Right cardiac atrium (tissue), 5 donors: ENCODE results near the gene LAIR2. TPM values are rescaled to one million over a fixed set of nuclear protein-coding genes. Genes with fewer than 3 reads are reported as not detected.
A peak's percentile ranks its signal among the peaks of the same experiment; 100 is the strongest.

Experiments used
- ATAC-seq, 2 donors: fragments of 200-7000 bp; cut with Tn5 transposase; one replicate each; pipeline versions ENCODE4 v1.8.0 to v1.9.1; 2020; ENCODE audit warnings: moderate library complexity in 2 of 2, mild to moderate bottlenecking in 1 of 2
- DNase-seq, 3 donors: peaks; one replicate each; pipeline ENCODE4 v3.0.0-alpha.2; 2020
- H3K27ac ChIP-seq: one replicate; pipeline ENCODE4 v1.5.1; 2013; ENCODE audit warnings: mild to moderate bottlenecking, low read length, control low read depth, moderate library complexity
- H3K27me3 ChIP-seq: one replicate; pipeline ENCODE4 v1.6.1; 2013; ENCODE audit not compliant: control insufficient read depth, insufficient read depth
- H3K4me1 ChIP-seq: one replicate; pipeline ENCODE4 v1.6.1; 2013; ENCODE audit warnings: low read length; ENCODE audit not compliant: control insufficient read depth, insufficient read depth
- H3K4me3 ChIP-seq: one replicate; pipeline ENCODE4 v1.5.1; 2013; ENCODE audit warnings: low read length, control low read depth
- H3K9me3 ChIP-seq: one replicate; pipeline ENCODE4 v1.6.1; 2013; ENCODE audit warnings: low read length; ENCODE audit not compliant: control insufficient read depth
- WGBS: extraction: QIAGEN DNeasy Blood & Tissue Kit; methylation state at CpG from one replicate; pipeline ENCODE4 v1.1.7; 2013; 5-methylcytosine and 5-hydroxymethylcytosine counted together
- intact Hi-C, 4 donors: fragments of 100-400 bp; cut with DNase I; formaldehyde crosslinking; loops; one replicate each; pipeline versions ENCODE4 v1.11.0 to v1.14.0; 2022 to 2023
- polyA plus RNA-seq: library from polyadenylated mRNA; stranded (reverse); fragments of 200-250 nt; gene quantifications from one replicate; pipeline ENCODE4 v1.2.3, GENCODE V29; 2013
- total RNA-seq, 4 donors: library from RNA; stranded (reverse); fragmentation: NEBNext Ultra II Directional; extraction: Animal tissue kit (Norgen Biotek cat#: 25700); gene quantifications; one replicate each; pipeline ENCODE4 v1.2.1, GENCODE V29; 2021
- donor health status: healthy with polysubstance abuse.
- donor health status: DM: no; HTN: yes; CAD: no.
- donor health status: DM: no; HTN: no; CAD: no.
- donor health status: DM: no; HTN: yes; CAD: no; lungs with severe emphysema.
- donor health status: DM: yes; HTN: yes; CAD: no.

Gene LAIR2
- total and polyA plus RNA-seq, 5 donors: not detected

- H3K4me1 ChIP-seq: peaks cover 6% of the 10 kb centered on the region
- intact Hi-C loops: no loop called here
Measured at GRCh38 chr19:54460230-54461005, 42.2 kb upstream of the LAIR2 start.

DNA sequence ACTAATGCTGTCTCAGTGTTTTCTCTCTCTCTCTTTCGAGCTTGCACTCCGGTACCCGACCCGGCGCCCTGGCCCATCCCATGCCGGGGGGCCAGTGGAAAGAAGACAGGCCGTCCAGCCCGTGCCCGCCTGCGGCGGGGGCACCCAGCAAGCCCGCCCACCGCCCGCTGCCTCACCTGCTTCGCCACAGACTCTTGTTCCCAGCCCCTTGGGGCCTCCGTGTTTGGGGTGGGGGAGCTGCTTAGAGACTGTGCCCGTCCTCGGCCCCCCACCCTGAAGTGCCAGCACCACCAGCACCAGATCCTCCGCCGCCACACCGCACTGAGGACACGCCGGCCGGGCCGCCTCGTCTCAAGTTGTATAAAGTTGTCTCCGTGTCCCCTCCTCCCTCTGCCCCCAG is 41.4 kb upstream of the LAIR2 start:
- WGBS: 71% methylated on average over 27 of the region's 27 CpGs
- no peak for ATAC-seq
- Histone ChIP-seq H3K27me3 (no peaks in the 10 kb centered on the region), H3K9me3 (no peaks in the 10 kb centered on the region), H3K4me1 (peaks cover 6% of the 10 kb centered on the region), H3K4me3 (no peak overlapping the region), H3K27ac (no peak overlapping the region)
- DNase-seq: peak; percentile 34 to 72 (median 65)
- intact Hi-C loops: no loop called here

More at GRCh38 chr19:54460230-54461005, 42.2 kb upstream of the LAIR2 start:
- DNase-seq: peak; percentile 23 to 69 (median 62)
- no peak overlapping the region for H3K27ac ChIP-seq
- H3K9me3 ChIP-seq: no peaks in the 10 kb centered on the region
- H3K27me3 ChIP-seq: no peaks in the 10 kb centered on the region
- WGBS: 82% methylated on average over 39 of the region's 39 CpGs
- H3K4me3 ChIP-seq: no peak overlapping the region
- ATAC-seq: no peak

DNA sequence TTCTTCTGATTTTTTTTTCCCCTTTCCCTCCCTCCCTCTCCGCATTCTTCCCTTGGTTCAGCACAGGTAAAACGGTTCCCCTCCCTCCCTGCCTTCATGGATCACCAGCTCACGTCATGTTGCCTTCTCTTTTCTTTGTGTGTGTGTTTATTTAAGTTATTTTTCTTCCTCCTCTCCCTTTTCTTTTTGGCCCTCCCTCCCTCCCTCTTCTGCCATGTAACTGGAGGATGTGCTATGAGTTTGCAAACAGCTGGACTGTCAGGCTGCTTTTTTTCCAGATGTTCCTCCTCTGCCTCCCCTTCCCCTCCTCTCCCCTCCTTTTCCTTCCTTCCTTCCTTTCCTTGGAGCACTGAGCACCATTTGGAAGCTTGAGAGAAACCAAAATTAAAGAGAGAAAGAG is 41.0 kb upstream of the LAIR2 start:
- Histone ChIP-seq H3K27me3 (no peaks in the 10 kb centered on the region), H3K9me3 (no peaks in the 10 kb centered on the region), H3K4me1 (peaks cover 6% of the 10 kb centered on the region), H3K27ac (no peak overlapping the region), H3K4me3 (no peak overlapping the region)
- DNase-seq (no peak), ATAC-seq (no peak)
- 51% methylated on average over 3 of the region's 3 CpGs for WGBS
- intact Hi-C loops: no loop called here

DNA sequence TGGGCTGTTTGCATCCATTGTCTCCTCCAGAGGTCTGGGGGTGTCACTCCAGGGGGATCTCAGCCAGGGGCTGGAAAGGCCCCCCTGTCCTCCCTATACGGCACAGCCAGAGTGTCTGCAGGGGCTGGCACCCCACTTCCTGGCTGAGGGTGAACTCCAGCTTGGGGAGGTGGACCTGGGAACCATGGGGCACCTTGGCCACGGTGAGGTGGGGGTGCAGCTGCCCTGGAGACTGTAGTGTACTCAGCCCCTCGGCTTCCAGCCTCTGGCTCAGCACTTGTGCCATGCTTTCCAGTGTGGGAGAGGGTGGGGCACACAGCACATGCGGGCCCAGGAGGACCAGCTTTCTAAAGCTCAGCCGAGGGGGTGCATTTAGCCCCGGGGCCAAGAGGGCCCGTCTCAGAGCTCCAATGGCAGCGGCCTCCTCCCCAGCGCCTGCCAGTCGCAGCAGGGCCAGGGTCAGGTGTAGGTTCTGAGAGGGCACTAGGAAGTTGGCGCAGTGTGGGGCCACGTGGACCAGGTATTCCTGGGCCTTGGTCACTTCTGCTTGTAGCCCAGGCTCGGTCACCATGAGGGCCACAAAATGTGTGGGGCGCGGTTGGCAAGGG is 40.5 kb upstream of the LAIR2 start:
- intact Hi-C loops: no loop called here
- Histone ChIP-seq H3K27ac (peak overlapping the region; percentile 95), H3K27me3 (no peaks in the 10 kb centered on the region), H3K9me3 (no peaks in the 10 kb centered on the region), H3K4me1 (peaks cover 6% of the 10 kb centered on the region), H3K4me3 (no peak overlapping the region)
- 57% methylated on average over 15 of the region's 15 CpGs for WGBS
- DNase-seq: peak; percentile 52 to 75 (median 65)
- no peak for ATAC-seq

DNA sequence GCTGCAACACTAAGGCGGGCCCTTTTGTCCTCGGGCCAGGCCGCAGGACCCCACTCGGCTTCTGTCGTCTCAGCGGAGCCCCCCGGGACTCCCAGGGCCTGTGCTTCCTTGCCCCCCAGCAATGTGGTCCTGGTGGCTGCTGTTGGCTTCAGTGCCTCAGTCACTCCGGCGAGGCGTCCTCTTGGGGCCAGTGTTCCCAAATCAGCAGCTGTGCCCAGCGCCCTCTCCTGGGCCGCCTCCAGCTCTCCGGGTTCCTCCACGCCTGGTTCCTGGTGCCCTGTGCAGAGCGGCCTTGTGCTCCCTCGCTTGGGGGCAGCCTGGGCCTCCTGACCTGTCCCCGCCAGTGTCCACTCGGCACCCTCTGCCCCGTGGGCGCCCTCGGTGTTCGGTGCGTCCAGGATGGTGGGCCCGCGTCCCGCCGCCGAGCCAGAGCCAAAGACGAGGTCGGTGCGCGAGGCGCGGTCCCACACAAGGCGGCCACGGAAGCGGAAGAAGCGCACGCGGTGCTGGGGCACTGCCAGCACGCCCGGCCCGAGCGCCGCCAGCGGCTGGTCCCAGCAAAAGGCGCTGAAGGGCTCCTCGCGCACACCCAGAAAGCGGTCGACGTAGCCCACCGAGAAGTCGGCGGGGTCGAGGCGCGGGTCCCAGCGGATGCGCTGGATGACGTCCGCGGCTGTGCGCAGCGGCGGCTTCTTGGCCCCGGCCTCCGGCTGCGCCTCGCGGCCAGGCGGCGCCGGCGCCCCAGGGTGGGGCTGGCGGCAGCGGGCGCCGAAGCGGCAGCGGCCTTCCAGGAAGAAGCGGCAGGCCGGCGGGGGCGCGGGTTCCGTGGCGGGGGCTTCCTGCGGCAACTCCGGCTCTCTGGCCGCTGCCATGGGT is 39.7 kb upstream of the LAIR2 start:
- Histone ChIP-seq H3K4me1 (peaks cover 6% of the 10 kb centered on the region), H3K4me3 (peak overlapping the region; percentile 46), H3K27me3 (no peaks in the 10 kb centered on the region), H3K27ac (peak overlapping the region; percentile 95), H3K9me3 (no peaks in the 10 kb centered on the region)
- DNase-seq (peak; percentile 84 to 93 (median 93)), ATAC-seq (peak; percentile 31 to 32)
- 3% methylated on average over 91 of the region's 91 CpGs for WGBS
- intact Hi-C loops: no loop called here

GRCh38 chr19:54463531-54464043 is 39.0 kb upstream of the LAIR2 start, which contains the start of gene LENG9:
TSS of gene LENG9 (minus strand) at chr19:54463778. CDS start at chr19:54463526, 252 bp downstream.
- DNase-seq (peak; percentile 99 to 100 (median 100)), ATAC-seq (peak; percentile 79)
- intact Hi-C loops: no loop called here

DNA sequence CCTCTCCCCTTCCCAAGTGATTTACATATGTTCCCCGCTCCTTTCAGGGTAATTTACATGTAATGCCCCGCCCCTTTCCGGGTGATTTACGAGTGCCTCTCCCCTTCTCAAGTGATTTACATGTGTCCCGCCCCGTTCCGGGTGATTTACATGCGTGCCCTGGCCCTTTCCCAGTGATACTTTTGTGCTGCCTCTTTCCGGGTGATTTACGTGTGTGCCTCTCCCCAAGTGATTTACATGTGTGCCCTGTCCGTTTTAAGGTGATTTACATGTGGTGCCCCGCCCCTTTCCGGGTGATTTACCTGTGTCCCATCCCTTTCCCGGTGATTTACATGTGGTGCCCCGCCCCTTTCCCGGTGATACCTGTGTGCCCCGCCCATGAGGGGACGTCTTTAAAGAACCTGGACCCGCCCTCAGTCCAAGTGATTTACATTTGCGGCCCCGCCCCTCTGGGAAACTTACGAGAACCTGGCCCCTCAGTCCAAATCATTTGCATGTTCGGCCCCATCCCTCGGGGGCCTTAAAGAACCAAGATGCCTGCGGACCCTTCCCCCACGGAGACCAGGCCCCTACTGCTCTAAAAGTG is 38.5 kb upstream of the LAIR2 start:
- intact Hi-C loops: no loop called here
- peaks cover 6% of the 10 kb centered on the region for H3K4me1 ChIP-seq
- ATAC-seq (peak; percentile 57 to 65), DNase-seq (peak; percentile 88 to 94 (median 93))
- H3K9me3 ChIP-seq: no peaks in the 10 kb centered on the region
- H3K4me3 ChIP-seq: peak overlapping the region; percentile 46
- H3K27me3 ChIP-seq: no peaks in the 10 kb centered on the region
- under 1% methylated on average over 26 of the region's 26 CpGs for WGBS
- peak overlapping the region; percentile 95 for H3K27ac ChIP-seq

More at GRCh38 chr19:54463531-54464043, 39.0 kb upstream of the LAIR2 start, which contains the start of gene LENG9:
- Histone ChIP-seq H3K27ac (peak within 1 kb of the TSS; percentile 95), H3K4me1 (peaks cover 6% of the 10 kb centered on the region), H3K4me3 (peak within 1 kb of the TSS; percentile 46), H3K9me3 (no peaks in the 10 kb centered on the region), H3K27me3 (no peaks in the 10 kb centered on the region)
- WGBS: under 1% methylated on average over 41 of the region's 41 CpGs

GRCh38 chr19:54464630-54465425 is 37.8 kb upstream of the LAIR2 start:
- Histone ChIP-seq H3K9me3 (no peaks in the 10 kb centered on the region), H3K4me3 (peak overlapping the region; percentile 46), H3K4me1 (peaks cover 6% of the 10 kb centered on the region), H3K27me3 (no peaks in the 10 kb centered on the region), H3K27ac (peak overlapping the region; percentile 95)
- 28% methylated on average over 86 of the region's 87 CpGs for WGBS
- peak; percentile 81 to 83 for ATAC-seq
- DNase-seq: peak; percentile 95 to 98 (median 97)
- intact Hi-C loops: no loop called here

DNA sequence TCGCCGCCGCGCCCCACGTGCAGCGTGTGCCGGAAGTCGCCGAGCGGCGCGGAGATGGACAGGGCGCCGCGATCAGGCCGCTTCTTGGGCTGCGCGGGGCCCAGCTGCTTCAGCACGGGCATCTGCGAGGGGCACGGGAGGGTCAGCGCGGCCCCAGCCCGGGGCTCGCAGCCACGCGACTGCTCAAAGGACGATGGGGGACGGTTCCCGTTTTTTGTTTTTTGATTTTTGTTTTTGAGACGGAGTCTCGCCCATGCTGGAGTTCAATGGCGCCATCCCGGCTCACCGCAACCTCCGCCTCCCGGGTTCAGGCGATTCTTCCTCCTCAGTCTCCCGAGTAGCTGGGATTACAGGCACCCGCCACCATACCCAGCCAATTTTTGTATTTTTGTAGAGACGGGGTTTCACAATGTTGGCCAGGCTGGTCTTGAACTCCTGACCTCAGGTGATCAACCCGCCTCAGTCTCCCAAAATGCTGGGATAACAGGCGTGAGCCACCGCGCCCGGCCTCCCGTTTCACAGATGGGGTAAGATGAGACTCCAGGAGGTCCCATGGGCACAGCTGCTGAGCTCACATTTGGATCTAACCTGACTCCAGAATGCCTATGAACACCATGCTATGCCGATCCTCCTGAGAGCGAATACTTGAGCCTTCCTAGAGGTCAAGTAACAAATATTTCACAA is 37.1 kb upstream of the LAIR2 start:
- 79% methylated on average over 49 of the region's 49 CpGs for WGBS
- Histone ChIP-seq H3K9me3 (no peaks in the 10 kb centered on the region), H3K4me3 (peak overlapping the region; percentile 46), H3K27me3 (no peaks in the 10 kb centered on the region), H3K27ac (no peak overlapping the region), H3K4me1 (peaks cover 6% of the 10 kb centered on the region)
- ATAC-seq (no peak), DNase-seq (peak; percentile 40 to 72 (median 63))
- intact Hi-C loops: no loop called here
